DOHH2 (cell line): ENCODE data around the gene EIF5A2.

Source experiments
- H3F3A ChIP-seq: fragments of 200-600 bp; sonication (generic), shearing (Covaris generic); 2 replicates; pipeline ENCODE4 v1.6.0; 2016; ENCODE audit warnings: antibody characterized with exemption, mild to moderate bottlenecking; ENCODE audit not compliant: control insufficient read depth, insufficient read depth
- H3K27ac ChIP-seq: fragments of 200-600 bp; sonication (generic); 2 replicates; pipeline ENCODE4 v1.5.1; 2014; ENCODE audit warnings: low read depth, mild to moderate bottlenecking, low read length, moderate library complexity
- H3K27me3 ChIP-seq: fragments of 200-600 bp; sonication (generic); 2 replicates; pipeline ENCODE4 v1.6.1; 2014; ENCODE audit warnings: mild to moderate bottlenecking, low read length, mixed read lengths; ENCODE audit not compliant: control insufficient read depth
- H3K36me3 ChIP-seq: fragments of 200-600 bp; sonication (generic); 2 replicates; pipeline ENCODE4 v1.6.1; 2014; ENCODE audit warnings: mild to moderate bottlenecking, low read length, moderate library complexity, mixed read lengths; ENCODE audit not compliant: control insufficient read depth
- H3K4me1 ChIP-seq: fragments of 200-600 bp; sonication (generic); 2 replicates; pipeline ENCODE4 v1.6.1; 2014; ENCODE audit warnings: mild to moderate bottlenecking, low read length, mixed read lengths; ENCODE audit not compliant: control insufficient read depth
- H3K4me2 ChIP-seq: fragments of 200-600 bp; sonication (generic); 2 replicates; pipeline ENCODE4 v1.6.0; 2014; ENCODE audit warnings: mild to moderate bottlenecking, low read length, moderate library complexity
- H3K4me3 ChIP-seq: fragments of 200-600 bp; sonication (generic); 2 replicates; pipeline ENCODE4 v1.5.1; 2014; ENCODE audit warnings: mild to moderate bottlenecking, low read length, mixed read lengths
- H3K79me2 ChIP-seq: fragments of 200-600 bp; sonication (generic); 2 replicates; pipeline ENCODE4 v1.6.1; 2014; ENCODE audit warnings: mild to moderate bottlenecking, low read length, mixed read lengths; ENCODE audit not compliant: control insufficient read depth
- H3K9me2 ChIP-seq: fragments of 200-600 bp; sonication (generic); replicated peaks from 2 replicates; pipeline ENCODE4 v1.6.1; 2014; ENCODE audit warnings: mild to moderate bottlenecking, low read length, mixed read lengths; ENCODE audit not compliant: control insufficient read depth
- H3K9me3 ChIP-seq: fragments of 200-600 bp; sonication (generic); 2 replicates; pipeline ENCODE4 v1.6.1; 2014; ENCODE audit warnings: antibody characterized with exemption, low read length, mixed read lengths; ENCODE audit not compliant: control insufficient read depth, insufficient read depth
- H4K20me1 ChIP-seq: fragments of 200-600 bp; sonication (generic); 2 replicates; pipeline ENCODE4 v1.6.0; 2014; ENCODE audit warnings: low read depth, mild to moderate bottlenecking, antibody characterized with exemption, low read length, moderate library complexity; ENCODE audit not compliant: control insufficient read depth, insufficient read depth
- EZH2phosphoT487 ChIP-seq: fragments of 200-600 bp; sonication (generic); IDR thresholded peaks from 2 replicates; pipeline ENCODE4 v1.6.1; 2017; ENCODE audit warnings: borderline replicate concordance, mild to moderate bottlenecking, antibody characterized with exemption, low read length, moderate library complexity, mixed read lengths
- TF ChIP-seq, protein P1 (sequence below): fragments of 200-600 bp; sonication (generic); IDR thresholded peaks from one replicate; pipeline ENCODE4 v1.5.1; 2014; ENCODE audit warnings: antibody characterized with exemption, mild to moderate bottlenecking, low read depth, low read length; ENCODE audit not compliant: poor library complexity, severe bottlenecking

The EIF5A2 gene

GRCh38 chr3:170953229-170953628 lies 44.8 kb upstream of the EIF5A2 start:
- Histone ChIP-seq H3K27ac (no peak overlapping the region), H3K79me2 (no peaks in the 10 kb centered on the region), H3K9me3 (no peaks in the 10 kb centered on the region), H4K20me1 (no peaks in the 10 kb centered on the region), H3K36me3 (no peaks in the 10 kb centered on the region), H3K4me3 (no peak overlapping the region), H3K27me3 (no peaks in the 10 kb centered on the region), H3K4me1 (no peaks in the 10 kb centered on the region), H3K9me2 (no peaks in the 10 kb centered on the region), H3F3A (no peaks in the 10 kb centered on the region), H3K4me2 (no peak overlapping the region)
- TF ChIP-seq, protein P1, sequence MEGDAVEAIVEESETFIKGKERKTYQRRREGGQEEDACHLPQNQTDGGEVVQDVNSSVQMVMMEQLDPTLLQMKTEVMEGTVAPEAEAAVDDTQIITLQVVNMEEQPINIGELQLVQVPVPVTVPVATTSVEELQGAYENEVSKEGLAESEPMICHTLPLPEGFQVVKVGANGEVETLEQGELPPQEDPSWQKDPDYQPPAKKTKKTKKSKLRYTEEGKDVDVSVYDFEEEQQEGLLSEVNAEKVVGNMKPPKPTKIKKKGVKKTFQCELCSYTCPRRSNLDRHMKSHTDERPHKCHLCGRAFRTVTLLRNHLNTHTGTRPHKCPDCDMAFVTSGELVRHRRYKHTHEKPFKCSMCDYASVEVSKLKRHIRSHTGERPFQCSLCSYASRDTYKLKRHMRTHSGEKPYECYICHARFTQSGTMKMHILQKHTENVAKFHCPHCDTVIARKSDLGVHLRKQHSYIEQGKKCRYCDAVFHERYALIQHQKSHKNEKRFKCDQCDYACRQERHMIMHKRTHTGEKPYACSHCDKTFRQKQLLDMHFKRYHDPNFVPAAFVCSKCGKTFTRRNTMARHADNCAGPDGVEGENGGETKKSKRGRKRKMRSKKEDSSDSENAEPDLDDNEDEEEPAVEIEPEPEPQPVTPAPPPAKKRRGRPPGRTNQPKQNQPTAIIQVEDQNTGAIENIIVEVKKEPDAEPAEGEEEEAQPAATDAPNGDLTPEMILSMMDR: no peak
- no peak for TF ChIP-seq EZH2phosphoT487

DNA sequence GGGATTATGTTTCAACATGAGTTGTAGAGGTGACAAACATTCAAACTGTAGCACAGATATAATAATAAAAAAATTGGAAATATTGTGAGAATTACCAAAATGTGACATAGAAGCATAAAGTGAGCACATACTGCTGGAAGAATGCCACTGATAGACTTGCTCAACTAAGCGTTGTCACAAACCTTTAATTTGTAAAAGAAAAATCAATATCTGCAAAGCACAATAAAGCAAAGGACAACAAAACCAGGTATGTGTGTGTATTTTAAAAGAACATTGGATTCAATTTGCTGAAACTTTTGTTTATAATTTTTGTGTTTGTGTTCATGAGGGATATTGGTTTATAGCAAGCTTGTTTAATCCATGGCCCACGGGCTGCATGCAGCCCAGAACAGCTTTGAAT lies 40.8 kb upstream of the EIF5A2 start:
- H4K20me1 ChIP-seq: no peaks in the 10 kb centered on the region
- no peak overlapping the region for H3K4me3 ChIP-seq
- no peak overlapping the region for H3K4me2 ChIP-seq
- H3K79me2 ChIP-seq: no peaks in the 10 kb centered on the region
- H3K9me3 ChIP-seq: no peaks in the 10 kb centered on the region
- H3K27ac ChIP-seq: no peak overlapping the region
- H3K4me1 ChIP-seq: no peaks in the 10 kb centered on the region
- H3F3A ChIP-seq: no peaks in the 10 kb centered on the region
- H3K27me3 ChIP-seq: no peaks in the 10 kb centered on the region
- no peaks in the 10 kb centered on the region for H3K36me3 ChIP-seq
- H3K9me2 ChIP-seq: no peaks in the 10 kb centered on the region
- TF ChIP-seq, protein P1: no peak
- no peak for TF ChIP-seq EZH2phosphoT487

- Histone ChIP-seq H3F3A (no peaks in the 10 kb centered on the region), H3K27me3 (no peaks in the 10 kb centered on the region), H3K27ac (no peak overlapping the region), H3K4me1 (no peaks in the 10 kb centered on the region), H3K4me3 (no peak overlapping the region), H3K79me2 (no peaks in the 10 kb centered on the region), H3K36me3 (no peaks in the 10 kb centered on the region), H4K20me1 (no peaks in the 10 kb centered on the region), H3K9me3 (no peaks in the 10 kb centered on the region), H3K4me2 (no peak overlapping the region), H3K9me2 (no peaks in the 10 kb centered on the region)
- no peak for TF ChIP-seq EZH2phosphoT487
- TF ChIP-seq, protein P1: no peak
Observed at GRCh38 chr3:170947018-170947769, 38.8 kb upstream of the EIF5A2 start.
